Ramos (cell line): ENCODE results near the gene EEF1AKMT3.

Experiments
- in situ Hi-C: fragments of 300-500 bp; cut with MboI; formaldehyde crosslinking; loops from one replicate; pipeline ENCODE4 v1.14.3; 2022; ENCODE audit warnings: low sequenced_read_pairs; ENCODE audit not compliant: unreplicated experiment

Gene EEF1AKMT3

GRCh38 chr12:57762463-57762862, 10.0 kb upstream of the EEF1AKMT3 start:
- in situ Hi-C loops = loop anchor here (25.0 kb wide), 1 partner anchor 525 kb away; the partner anchor contains the start of gene SHMT2

DNA sequence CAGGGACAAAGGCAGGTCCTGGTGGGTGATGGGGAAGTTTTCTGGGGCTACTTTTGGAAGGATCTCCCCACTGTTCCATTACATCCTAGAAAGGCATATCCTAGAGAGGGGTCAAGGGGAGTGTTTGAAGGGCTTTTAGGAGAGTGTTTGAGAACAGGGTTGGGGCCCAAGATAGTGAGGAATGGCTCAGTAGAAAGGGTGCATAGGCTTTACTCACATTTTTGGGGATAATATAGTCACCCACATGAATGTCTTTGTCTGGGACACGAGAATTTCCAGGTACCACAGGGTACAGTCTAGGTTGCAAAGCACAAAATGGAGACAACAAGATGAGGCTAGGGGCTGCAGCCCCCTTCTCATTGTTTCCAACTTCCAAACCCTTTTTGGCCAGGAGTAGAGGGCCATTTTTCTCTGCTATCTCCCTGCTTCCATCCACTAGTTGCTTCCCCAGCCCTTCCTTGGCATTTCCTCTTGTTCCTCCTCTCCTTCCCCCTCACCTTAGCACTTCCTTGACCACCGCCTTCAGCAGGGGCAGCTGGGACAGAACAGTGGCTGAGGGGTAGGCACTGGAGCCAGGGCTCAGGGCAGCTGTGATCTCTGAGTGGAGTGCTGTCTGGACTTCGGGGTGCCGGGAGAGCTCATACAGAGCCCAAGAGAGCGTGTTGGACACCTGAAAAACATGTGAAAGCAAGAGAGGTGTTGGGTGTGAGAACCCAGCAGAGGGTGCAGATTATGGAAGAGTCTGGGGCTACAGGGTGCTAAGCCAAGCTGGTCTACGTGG, 8.3 kb upstream of the EEF1AKMT3 start:
- in situ Hi-C loops = loop anchor here (25.0 kb wide), 1 partner anchor 527 kb away; the partner anchor contains the start of gene SHMT2

- in situ Hi-C loops = loop anchor here (25.0 kb wide), 1 partner anchor 527 kb away; the partner anchor contains the start of gene SHMT2
Measured at GRCh38 chr12:57764662-57765002, 7.8 kb upstream of the EEF1AKMT3 start.

GRCh38 chr12:57765003-57765697, 7.3 kb upstream of the EEF1AKMT3 start:
- in situ Hi-C loops = loop anchor here (25.0 kb wide), 1 partner anchor 528 kb away; the partner anchor contains the start of gene SHMT2

GRCh38 chr12:57765698-57766463, 6.5 kb upstream of the EEF1AKMT3 start:
- in situ Hi-C loops = loop anchor here (25.0 kb wide), 1 partner anchor 529 kb away; the partner anchor contains the start of gene SHMT2

GRCh38 chr12:57766464-57767304, 5.7 kb upstream of the EEF1AKMT3 start, which contains the start of gene CYP27B1:
Gene CYP27B1 (minus strand): TSS chr12:57767078. CDS start chr12:57767041, 37 bp downstream.
- in situ Hi-C loops = loop anchor here (25.0 kb wide), 1 partner anchor 529 kb away; the partner anchor contains the start of gene SHMT2

DNA sequence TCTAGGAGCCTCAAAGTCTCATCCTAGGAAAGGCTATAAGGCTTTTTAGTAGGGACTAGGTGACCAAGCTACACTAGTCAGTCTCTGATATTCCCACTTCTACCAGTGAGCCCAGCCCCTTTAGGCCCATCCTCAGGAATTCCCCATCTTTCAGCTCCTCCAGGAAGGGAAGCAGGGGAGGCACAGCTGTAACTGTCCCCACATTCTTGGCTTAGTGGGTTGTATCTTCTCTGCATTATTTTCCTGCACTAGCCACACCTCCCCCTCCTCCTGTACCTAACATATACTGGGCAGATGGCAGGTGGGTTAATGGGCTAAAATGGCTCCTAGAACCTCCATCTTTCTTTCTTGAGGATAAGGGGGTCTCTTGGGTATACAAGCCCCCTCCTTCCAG, 5.1 kb upstream of the EEF1AKMT3 start:
- in situ Hi-C loops = loop anchor here (25.0 kb wide), 1 partner anchor 530 kb away; the partner anchor contains the start of gene SHMT2

GRCh38 chr12:57767876-57768275, 4.5 kb upstream of the EEF1AKMT3 start:
- in situ Hi-C loops = loop anchor here (25.0 kb wide), 1 partner anchor 531 kb away; the partner anchor contains the start of gene SHMT2

GRCh38 chr12:57769594-57769993, 2.8 kb upstream of the EEF1AKMT3 start:
- in situ Hi-C loops = loop anchor here (25.0 kb wide), 1 partner anchor 532 kb away; the partner anchor contains the start of gene SHMT2

- in situ Hi-C loops = loop anchor here (25.0 kb wide), 1 partner anchor 533 kb away; the partner anchor contains the start of gene SHMT2
Measured at GRCh38 chr12:57770734-57771133, 1.7 kb upstream of the EEF1AKMT3 start.

DNA sequence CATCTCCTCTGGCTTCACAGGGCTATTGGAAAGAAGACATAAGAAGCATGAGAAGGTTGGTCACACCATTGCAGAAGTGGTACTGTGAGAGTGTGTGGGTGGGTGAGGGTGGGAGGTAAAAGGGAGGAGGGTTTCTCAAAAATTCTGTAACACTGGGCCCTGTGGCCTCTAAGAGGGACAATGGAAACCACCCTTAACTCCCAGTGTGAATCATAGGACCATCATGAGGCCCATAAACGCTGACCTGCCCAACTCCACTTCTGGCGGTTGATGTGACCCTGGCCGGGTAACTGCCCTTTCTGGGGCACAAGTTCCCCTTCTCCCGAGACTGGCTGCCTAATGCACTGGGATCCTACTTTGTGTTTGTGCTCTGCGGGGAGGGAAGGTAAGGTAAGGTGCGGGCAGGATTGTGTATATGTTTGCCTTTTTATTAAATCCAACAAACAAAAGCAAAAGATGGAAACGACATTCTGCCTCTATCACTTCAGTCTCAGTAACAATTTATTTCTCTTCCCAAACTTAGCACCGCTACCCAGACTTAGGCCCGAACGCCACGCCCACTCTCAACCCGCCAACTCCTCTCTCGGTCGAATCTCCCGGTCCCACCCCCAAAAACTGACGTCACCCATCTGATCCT, 1.1 kb upstream of the EEF1AKMT3 start:
- in situ Hi-C loops = loop anchor here (25.0 kb wide), 1 partner anchor 534 kb away; the partner anchor contains the start of gene SHMT2

- in situ Hi-C loops = loop anchor here (25.0 kb wide), 1 partner anchor 535 kb away; the partner anchor contains the start of gene SHMT2
Measured at GRCh38 chr12:57771873-57772428, 463 bp upstream of the EEF1AKMT3 start, which contains the start of gene METTL1. Gene METTL1 (minus strand): TSS chr12:57772105. CDS start chr12:57772083, 22 bp downstream.

- in situ Hi-C loops = loop anchor here (25.0 kb wide), 1 partner anchor 537 kb away; the partner anchor contains the start of gene SHMT2
Measured at GRCh38 chr12:57774634-57775033, 2.2 kb downstream of the EEF1AKMT3 start.

DNA sequence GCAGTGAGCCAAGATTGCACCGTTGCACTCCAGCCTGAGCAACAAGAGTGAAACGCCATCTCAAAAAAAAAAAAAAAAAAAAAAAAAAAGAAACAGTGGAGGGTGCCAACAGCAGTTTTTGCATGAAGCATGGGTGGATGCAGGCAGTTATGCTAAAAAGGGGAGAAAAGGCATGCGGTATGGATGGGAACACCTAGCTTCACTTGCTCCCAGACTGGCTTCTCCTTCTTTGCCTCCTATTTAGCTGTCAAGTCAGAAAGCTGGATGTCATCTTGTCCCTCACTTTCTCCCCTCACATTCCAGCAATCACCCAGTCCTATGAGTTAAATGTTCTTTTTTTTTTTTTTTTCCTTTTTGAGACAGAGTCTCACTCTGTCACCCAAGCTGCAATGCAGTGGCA, 2.6 kb downstream of the EEF1AKMT3 start:
- in situ Hi-C loops = no loop called here

DNA sequence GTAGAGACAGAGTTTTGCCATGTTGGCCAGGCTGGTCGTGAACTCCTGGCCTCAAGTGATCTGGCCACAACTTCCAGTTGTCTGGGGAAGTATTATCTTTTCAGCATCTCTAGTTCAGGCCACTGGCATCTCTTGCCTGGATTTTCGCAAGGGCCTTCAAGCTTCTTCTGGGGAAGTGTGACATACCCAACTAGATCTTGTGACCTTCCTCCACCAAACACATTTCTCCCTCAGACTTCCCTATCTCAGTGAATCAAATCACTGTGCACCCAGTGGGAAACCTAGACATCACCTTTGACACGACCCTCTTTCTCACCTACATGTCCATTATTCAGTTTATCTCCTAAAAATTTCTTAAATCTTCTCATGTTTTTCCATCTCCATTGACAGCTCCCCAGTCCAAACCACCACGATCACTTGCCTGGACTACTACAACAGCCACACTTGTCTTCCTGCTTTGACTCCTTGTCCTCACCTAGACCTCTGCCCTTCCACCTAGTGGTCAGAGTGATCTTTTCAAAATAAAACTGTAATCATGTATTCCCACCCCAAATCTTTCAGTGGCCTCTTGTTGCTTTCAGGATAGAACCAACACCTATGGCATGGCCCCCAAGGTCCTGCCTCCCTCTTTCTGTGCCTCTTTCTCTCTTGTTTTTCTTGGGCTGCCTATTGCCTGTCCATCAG, 3.3 kb downstream of the EEF1AKMT3 start:
- in situ Hi-C loops = no loop called here

DNA sequence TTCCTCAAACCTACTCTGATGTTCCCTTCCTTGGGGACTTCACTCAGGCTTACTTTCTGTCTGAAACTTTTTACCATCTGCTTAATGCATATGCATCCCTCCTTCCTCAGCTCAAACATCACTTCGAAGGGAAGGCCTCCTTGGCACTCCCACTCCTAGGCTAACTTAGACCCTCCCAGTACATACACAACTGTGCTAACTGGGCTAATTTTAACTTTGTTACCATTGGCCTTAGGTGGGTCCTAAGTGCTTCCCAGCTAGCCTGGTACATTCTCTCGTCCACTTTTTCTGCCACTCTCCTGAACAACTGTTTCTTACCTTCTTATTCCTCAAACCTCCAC, 3.8 kb downstream of the EEF1AKMT3 start:
- in situ Hi-C loops = no loop called here

GRCh38 chr12:57777367-57777766, 5.0 kb downstream of the EEF1AKMT3 start:
- in situ Hi-C loops = no loop called here

DNA sequence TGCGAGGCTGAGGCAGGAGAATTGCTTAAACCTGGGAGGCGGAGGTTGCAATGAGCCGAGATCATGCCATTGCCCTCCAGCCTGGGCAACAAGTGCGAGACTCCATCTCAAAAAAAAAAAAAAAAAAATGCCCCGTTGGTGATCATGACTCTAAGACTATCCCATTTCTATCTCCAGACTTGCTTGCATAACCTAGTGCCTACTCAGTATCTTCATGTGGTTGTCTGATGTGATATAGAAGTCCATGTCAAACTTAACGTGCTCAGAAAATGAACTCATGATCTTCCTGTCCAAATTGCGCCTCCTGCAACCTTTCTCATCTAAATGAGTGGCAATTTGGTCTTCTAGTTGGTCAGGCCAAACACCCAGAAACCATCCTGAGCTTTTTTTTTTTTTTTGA, 5.5 kb downstream of the EEF1AKMT3 start:
- in situ Hi-C loops = no loop called here
